Renal cortex interstitium (tissue), 11 donors: Measurements from ENCODE around the gene CEP55. TPM values are rescaled to one million over a fixed set of nuclear protein-coding genes. Genes with fewer than 3 reads are reported as not detected.
"Not testable (repeated sequence)": the region's sequence is repeated elsewhere in the genome, so short reads cannot be mapped to it uniquely, and the experiment has no call there.

ENCODE experiments used
- DNase-seq, 11 donors: peaks; one replicate each; pipeline ENCODE4 v3.0.0-alpha.2; 2013; ENCODE audit warnings: low read depth in 9 of 11, low spot score in 4 of 11; ENCODE audit errors: extremely low read depth in 1 of 11
- polyA plus RNA-seq, 3 donors: library from polyadenylated mRNA; unstranded; fragments of 120-200 nt; gene quantifications; one replicate each; pipeline ENCODE4 v1.2.1, GENCODE V29; 2013; ENCODE audit not compliant: insufficient read length in 3 of 3

CEP55 gene
- polyA plus RNA-seq, 3 donors: 12.2 to 18.2 (median 16.9) TPM

DNA sequence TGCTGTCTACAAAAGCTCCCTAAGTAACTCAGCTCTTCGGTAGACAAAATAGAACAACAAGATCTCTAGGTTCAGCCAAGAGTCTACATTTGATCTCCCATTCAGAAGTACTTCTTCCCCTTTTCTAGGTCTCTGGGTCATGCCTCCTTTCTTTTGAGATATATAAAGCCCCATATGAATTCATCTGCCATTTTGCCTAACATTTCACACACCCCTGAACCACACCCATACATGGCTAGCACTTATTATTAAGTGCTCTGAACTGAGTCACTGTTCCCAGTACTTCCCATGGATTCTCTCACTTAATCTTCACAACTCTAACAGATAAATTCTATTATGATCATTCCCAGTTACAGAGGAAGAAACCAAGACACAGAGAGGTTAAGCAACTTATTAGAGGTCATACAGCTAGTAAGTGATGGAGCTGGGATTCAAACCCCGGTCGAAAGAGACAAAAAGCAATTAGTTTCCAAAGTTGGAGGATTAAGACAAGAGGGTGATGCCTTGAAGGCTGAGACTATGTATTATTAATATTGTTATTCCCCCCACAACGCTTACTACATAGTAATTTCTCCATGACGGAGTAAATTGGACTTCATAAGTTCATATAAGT, 31.5 kb upstream of the CEP55 start:
- DNase-seq: no peak

DNA sequence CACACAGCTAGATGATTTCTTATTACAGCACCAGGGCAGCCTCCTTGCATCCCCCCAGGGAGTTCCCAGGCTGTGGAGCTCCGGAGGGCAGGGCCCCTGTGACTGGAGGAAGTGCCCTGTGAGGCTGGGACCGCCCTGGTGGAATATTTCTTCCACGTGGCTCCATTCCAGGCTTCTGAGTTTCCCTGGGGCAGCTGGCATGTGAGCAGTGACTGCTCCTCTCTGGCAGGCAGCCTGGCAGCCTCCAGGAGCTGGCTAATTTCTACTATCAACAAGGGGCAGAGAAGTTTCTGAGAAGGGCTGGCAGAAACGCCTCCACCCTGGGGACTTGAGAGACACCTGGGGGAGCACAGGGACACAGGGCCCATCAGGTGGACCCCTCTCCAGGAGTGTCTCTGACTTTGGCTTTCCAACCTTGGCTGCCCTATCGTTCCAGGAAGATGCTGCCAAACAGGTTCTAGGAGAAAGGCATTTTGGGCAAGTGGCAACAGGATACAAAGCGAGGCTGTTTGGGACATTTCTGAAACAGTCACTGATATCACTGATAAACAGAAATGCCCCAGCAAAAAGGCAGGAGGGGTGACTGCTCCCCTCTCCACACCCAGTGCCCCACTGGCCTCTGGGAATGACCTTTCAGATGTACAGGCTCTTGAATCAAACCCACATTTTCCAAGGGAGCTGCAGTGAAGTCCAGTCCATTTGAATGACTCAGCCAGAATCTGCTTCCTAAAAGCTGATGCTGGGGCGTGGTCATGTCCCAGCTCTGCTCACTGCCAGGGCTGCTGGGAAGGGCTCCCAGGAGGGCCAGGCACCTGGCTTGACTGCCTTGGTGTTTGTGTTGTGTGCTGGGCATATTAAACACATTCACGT, 30.4 kb upstream of the CEP55 start:
- peak in 1 of 11 donors; percentile 49 for DNase-seq

DNA sequence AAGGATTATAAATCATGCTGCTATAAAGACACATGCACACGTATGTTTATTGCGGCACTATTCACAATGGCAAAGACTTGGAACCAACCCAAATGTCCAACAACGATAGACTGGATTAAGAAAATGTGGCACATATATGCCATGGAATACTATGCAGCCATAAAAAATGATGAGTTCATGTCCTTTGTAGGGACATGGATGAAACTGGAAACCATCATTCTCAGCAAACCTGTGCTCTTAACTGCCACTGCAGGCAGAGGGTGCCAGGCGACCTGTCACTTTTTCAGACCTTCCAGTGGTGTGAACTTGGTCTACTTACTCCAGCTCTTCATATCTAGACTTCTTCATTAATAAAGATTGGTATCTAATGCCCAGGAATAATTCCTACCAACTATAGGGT, 28.8 kb upstream of the CEP55 start:
- DNase-seq: not testable (repeated sequence)

DNA sequence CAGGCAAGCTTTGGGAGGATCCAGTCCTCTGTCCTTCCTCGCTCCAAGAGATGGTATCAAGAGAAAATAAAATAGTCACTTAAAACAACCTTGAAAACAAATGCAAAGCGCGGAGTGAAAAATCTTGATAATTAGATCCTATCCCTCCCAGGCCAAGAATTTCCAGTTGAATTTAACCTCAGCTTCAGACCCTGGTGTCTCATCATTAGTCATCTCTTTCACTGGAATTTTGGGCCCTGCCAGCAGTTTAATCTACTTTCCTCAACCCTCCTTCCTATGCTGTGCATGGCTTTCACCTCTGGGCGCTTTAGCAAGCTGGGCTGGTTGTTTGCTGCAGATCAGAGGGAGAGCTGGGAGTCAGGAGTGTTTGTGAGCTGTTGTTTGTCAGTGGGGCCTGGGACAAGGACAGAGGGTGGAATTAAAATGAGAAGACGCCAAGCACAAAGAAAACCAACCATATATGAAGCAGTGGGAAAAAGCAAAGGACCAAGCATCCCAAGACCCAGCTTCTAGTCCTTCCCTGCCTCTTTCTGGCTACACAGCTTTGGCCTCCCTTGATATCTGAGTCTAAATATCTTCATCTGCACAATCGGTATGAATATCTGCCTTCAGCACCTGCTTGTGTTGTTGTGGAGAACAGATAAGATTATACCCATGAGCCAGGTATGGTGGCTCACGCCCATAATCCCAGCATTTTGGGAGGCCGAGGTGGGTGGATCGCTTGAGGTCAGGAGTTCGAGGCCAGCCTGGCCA, 27.8 kb upstream of the CEP55 start:
- no peak for DNase-seq

DNA sequence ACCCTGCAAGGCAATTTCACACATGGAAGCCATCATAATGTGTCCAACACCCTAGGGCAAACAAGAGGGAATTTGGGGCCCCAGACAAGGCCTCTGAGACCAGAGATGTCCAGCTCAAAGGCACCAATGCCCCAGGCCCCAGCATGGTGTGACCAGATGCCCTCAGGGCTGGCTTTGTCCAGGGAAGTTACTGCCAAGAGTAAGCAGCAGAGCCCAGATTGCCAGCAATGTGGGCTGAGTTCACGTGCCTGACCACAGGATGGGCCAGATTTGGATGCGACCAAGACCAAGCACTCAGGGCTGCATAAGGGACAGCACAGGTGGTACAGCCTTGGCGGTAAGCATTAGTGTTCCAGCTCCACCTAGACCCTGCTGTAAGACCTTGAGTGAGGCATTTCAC, 27.0 kb upstream of the CEP55 start:
- no peak for DNase-seq

DNA sequence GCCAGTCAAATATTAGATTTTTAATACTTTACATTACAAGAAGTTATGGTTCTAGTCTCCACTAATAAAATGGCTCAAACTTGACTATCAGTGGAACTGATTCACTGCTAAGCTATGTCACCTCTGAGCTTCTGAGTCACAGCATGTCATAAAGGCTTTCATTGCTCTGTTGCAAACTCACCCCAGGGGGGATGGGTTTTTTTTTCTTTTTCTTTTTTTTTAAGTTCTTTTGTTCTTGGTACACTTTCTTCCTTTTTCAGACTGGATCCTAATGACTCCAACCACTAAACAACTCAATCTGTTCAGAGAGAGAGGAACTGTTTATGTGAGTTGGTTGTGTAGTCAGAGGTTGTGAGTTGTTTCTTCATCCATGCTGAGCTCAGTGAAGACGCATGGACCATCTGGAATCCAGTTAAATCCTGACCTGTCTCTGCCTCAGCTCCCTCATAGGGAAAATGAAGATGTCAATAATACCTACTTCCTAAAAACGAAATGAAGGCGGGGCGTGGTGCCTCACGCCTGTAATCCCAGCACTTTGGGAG, 25.2 kb upstream of the CEP55 start:
- no peak for DNase-seq

DNA sequence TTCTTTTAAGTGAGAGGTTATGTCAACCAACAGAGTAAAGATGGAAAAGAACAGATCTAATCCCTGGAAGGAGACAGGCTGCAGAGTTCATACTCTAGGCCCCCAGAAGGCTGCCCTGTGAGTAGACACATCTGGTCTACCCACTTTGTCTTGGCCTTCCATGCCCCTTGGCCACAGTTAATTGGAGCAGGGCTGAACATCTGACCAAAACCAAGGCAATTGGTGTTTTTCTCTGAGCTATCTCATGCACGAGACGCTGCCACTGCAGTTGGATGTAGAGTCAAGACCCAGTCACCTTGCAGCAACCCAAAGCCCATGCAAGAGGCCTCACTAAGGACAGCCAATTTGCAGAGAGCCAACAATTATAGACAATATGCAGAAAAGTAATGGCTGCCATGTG, 23.3 kb upstream of the CEP55 start:
- DNase-seq: no peak

DNA sequence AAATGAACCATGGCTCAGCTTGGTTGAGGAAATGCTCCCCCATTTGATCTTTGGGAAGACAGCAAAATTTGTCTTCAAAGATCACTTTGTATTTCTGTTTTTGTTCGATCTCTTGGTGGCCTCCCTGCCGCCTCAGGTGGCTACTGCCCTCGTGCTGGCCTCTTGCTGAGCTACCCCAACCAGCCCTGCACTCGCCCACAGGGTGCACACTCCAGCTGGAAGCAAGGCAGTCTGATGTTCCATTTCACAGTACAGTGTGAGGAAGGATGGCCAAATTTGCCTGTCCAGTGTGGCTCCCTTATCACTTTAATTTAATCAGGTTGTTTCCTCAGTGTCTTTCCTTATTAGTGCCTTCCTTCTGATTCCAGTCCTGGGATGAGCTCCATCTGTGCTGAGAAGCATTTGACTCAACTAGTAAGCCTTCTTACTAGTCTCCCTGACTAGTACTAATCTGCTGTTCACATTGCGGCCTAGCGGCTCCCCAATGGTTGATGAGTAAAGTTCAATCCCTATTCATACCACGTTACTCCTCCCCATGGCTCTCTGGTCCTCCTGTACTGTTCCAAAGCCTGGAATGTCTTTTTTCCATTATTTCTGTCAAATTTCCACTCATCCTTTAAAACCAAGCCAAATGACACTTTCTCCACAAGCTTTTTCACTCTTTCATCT, 22.5 kb upstream of the CEP55 start:
- no peak for DNase-seq

DNA sequence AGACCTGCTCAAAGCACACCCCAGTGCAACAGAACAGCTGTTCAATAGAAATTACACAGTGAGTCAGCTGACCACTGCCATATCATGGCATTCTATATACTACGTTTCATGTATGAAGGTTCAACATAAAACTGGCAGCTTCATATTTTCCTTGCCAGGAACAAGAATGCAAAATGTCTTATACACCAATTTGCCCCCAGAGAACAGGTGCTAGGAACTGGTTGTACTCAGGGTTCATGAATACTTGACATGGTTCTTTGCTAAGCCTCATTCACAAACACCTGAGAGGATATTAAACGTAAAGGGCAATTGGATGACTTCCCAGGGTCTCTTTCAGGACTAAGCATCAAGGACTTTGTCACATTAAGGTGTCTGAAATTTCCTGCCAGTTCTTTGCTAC, 21.2 kb upstream of the CEP55 start:
- DNase-seq: no peak

DNA sequence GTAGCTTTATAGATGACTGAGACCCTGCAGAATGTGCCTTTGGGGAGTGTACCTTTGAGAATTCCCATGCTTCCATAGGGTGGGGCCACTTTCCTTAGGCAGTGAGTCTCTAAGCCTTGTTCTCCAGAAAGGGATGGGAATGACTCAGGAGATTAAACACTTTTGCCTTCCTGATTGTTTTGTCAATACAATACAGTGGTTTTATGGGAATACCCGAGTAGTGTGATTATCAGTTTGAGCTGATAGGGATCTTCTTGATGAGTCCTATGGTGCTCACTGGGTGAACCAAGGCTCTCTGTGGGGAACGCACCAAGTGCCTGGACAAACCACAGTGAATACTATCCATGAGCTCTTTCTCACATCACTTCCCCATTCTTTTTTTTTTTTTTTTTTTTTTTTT, 20.5 kb upstream of the CEP55 start:
- no peak for DNase-seq

DNA sequence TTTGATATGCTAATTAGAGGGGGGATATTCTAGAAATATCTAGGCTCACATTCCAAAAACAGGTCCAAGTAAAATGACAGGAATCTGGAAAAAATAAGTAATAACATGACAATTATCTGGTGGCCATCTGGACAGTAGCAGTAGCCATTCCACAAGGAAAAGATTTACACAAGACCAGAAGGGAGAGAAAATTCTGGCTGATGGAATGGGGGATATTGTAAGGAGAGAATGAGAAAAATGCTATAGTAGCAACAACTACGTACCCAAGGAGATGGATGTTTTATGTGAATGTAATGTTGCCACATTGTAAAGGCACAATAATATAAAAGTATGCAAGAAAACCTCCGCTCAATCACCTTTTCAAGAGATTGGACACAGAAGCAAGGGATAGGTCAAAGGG, 19.7 kb upstream of the CEP55 start:
- DNase-seq: no peak

DNA sequence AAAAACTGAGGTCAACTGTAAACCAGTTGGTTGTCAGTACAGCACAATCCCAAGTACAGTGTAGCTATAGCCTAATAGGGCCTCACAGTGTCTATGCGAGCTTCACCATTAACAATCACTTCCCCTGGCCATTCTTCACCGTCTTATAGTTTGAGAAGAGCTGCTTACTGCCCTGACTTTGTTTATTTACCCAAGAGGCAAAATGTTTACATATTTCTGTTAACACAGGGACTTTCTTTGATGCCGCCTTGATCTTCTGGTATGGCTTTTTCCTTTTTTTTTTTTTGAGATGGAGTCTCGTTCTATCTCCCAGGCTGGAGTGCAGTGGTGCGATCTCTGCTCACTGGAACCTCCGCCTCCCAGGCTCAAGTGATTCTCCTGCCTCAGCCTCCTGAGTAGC, 17.5 kb upstream of the CEP55 start:
- no peak for DNase-seq

DNA sequence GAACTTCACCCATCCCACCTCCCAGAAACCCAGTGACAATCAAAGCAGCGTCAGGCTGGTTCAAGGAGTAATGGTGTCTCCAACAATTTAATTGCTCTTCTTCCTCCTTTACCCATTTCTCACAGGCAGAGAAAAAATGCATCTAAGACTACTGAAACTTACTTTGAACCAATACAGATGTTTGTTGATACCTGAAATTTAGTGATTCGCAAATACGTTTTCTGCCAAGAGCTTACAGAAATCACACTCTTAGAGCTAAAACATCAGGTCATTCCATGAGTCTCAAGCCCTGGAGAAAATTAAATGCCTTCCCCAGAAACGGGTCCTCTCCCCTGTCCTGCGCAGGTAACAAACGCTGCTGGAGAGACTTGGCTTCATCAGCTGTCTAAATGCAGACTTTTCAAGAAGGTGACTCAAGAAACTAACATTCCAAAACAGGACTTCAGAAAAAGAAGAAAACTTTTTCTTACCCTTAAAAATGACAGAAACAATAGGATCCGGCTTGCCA, 14.7 kb upstream of the CEP55 start:
- no peak for DNase-seq

DNA sequence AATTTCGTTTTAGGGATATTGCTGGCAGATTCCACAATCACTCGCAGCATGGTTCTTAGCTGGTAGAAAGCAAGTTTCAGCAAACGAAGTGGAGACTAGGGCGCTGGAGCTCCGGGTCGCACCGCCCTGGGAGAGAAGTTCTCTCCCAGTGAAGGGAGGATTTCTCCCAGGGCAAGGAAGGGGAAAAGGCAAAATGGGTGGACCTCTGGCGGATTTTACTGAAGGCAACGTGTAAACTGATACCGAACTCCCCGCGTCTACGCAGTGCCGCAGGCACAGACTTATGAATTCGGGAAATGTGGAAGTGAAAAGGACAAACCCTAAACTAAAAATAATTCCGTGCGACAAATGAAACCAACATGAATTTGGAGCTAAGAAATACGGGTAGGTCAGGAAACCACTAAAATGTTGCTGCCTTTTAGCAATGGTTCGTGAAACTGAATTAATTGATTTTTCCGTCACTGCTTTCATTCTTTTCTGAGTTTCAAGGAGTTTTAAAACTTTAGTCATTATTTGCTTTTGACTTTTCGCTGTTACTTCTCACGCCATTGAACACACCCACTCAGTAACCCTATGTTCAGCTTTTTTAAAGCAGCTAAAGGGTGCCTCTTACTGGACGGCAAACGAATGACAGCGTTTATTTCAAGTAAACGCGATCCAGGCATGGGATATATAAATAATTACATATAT, 14.1 kb upstream of the CEP55 start, which contains the start of gene MYOF:
Gene MYOF, minus strand, starts transcription at position 190 of the 690 bp plus-strand sequence. Its CDS starts 140 bp downstream, at position 50.
- peak in 5 of 11 donors; percentile 70 to 80 (median 78) for DNase-seq

DNA sequence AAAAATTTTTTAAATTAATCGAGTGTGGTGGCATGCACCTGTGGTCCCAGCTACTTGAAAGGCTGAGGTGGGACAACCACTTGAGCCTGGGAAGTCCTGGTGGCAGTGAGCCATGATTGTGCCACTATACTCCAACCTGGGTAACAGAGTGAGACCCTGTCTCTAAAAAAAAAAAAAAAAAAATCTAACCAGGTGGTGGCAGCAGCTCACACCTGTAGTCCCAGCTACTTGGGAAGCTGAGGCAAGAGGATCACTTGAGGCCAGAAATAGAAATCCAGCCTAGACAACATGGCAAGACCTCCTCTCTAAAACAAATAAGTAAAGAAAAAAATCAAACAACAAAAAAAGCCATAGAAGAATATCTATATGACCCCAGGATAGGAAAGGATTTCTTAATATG, 10.7 kb upstream of the CEP55 start:
- no peak for DNase-seq

DNA sequence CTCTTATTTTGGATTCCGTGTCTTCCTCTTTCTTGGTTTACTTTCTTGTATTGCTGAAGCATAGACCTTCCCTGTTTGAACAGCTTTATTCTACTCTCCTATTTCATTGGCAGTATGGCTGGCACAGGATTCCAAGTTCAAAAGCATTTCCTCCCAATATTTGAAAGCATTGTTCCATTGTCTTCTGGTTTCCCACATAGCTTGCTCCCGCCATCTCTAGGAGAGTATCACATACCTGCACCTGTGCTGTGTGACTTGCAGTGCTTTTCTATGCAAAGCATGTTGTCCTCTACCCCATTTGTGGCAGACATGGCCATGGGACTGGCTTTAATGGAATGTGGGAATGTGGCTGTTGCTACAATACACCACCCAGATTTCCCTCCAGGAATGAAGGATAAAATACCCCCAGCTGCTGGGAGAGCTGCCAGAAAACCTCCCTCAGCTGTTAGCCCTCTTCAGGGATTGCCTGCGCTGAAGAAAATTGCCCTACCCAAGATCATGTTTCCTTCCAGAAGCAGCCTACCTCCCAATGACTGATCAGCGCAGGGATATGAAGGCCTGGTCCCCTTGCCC, 7.4 kb upstream of the CEP55 start:
- no peak for DNase-seq

DNA sequence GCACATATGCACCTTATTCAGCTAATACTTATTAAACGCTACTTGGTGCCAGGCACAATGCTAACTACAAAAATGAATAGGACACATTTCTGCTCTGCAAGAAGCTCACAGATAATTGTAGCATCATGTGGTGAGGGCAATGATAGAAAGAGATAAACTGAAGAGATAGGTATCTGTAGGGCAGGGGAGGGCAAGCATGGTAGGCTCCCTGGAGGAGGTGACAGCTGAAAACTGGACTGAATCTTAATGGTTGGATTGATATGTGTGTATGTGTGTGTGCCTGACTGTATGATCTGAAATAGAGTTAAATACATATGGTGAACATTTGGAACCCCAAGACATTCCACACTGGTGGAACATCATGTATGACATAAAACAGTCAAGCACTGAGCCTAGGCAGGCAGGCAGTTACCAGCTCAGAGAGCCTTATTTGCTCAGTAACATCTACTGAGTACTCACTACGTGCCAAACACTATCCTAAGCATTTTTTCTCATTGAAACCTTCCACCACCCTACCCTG, 4.8 kb upstream of the CEP55 start:
- no peak for DNase-seq

DNA sequence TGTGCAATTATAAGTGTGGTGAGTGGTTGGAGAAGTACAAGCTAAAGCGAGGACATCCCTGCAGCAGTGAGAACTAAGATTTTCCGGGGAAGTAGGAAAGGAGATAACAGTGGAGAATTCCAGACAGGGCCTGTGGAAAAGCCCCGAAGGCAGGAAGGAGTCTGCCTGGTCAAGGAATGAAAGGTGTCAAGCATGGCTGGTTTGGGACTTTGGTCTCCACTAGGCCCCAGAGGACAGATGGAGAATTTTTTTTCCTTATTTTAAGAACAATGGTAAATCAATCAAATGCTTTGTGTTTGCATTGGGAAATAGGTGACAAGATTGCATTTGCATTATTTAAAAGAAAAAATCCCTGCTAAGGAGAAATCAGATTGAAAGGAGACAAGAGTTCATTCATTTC, 3.2 kb upstream of the CEP55 start:
- DNase-seq: no peak
